ENCODE measurements around the gene LINC01488.
A peak's percentile ranks its signal among the peaks of the same experiment; 100 is the strongest.

The LINC01488 gene

GRCh38 chr11:69508974-69509373 is 27.5 kb downstream of the LINC01488 start:
- Histone ChIP-seq H3K4me3 (ENCODE audit: low read depth, low read length) (no peak overlapping the region), H3K27me3 (no peaks in the 10 kb centered on the region), H3K4me1 (peaks cover 5% of the 10 kb centered on the region), H3K9me3 (no peaks in the 10 kb centered on the region), H3K36me3 (no peaks in the 10 kb centered on the region)
- DNase-seq = no peak
- TF ChIP-seq CTCF (IDR thresholded peaks at IDR 0.05; ENCODE audit: low read depth, low read length) = no peak

GRCh38 chr11:69509381-69509780 is 27.9 kb downstream of the LINC01488 start:
- Histone ChIP-seq H3K4me1 (peaks cover 5% of the 10 kb centered on the region), H3K4me3 (ENCODE audit: low read depth, low read length) (no peak overlapping the region), H3K9me3 (no peaks in the 10 kb centered on the region), H3K36me3 (no peaks in the 10 kb centered on the region), H3K27me3 (no peaks in the 10 kb centered on the region)
- no peak for DNase-seq
- TF ChIP-seq CTCF (IDR thresholded peaks at IDR 0.05; ENCODE audit: low read depth, low read length) = no peak

GRCh38 chr11:69509846-69510390 is 28.5 kb downstream of the LINC01488 start:
- H3K27me3 ChIP-seq = no peaks in the 10 kb centered on the region
- no peaks in the 10 kb centered on the region for H3K36me3 ChIP-seq
- H3K9me3 ChIP-seq = no peaks in the 10 kb centered on the region
- H3K4me3 ChIP-seq (ENCODE audit: low read depth, low read length) = no peak overlapping the region
- DNase-seq = no peak
- no peak for TF ChIP-seq CTCF (IDR thresholded peaks at IDR 0.05; ENCODE audit: low read depth, low read length)
- H3K4me1 ChIP-seq = peaks cover 5% of the 10 kb centered on the region

GRCh38 chr11:69510471-69511357 is 29.3 kb downstream of the LINC01488 start:
- Histone ChIP-seq H3K27me3 (no peaks in the 10 kb centered on the region), H3K4me1 (peaks cover 5% of the 10 kb centered on the region), H3K36me3 (no peaks in the 10 kb centered on the region), H3K4me3 (ENCODE audit: low read depth, low read length) (no peak overlapping the region), H3K9me3 (no peaks in the 10 kb centered on the region)
- no peak for DNase-seq
- TF ChIP-seq CTCF (IDR thresholded peaks at IDR 0.05; ENCODE audit: low read depth, low read length) = no peak

GRCh38 chr11:69511358-69512055 is 30.0 kb downstream of the LINC01488 start:
- H3K36me3 ChIP-seq = no peaks in the 10 kb centered on the region
- peaks cover 5% of the 10 kb centered on the region for H3K4me1 ChIP-seq
- no peaks in the 10 kb centered on the region for H3K9me3 ChIP-seq
- no peak overlapping the region for H3K4me3 ChIP-seq (ENCODE audit: low read depth, low read length)
- TF ChIP-seq CTCF (IDR thresholded peaks at IDR 0.05; ENCODE audit: low read depth, low read length) = no peak
- peak; percentile 44 for DNase-seq
- no peaks in the 10 kb centered on the region for H3K27me3 ChIP-seq
